GM12878 (cell line): ENCODE measurements around the gene CYP2U1. TPM values are rescaled to one million over a fixed set of nuclear protein-coding genes. Genes with fewer than 3 reads are reported as not detected.
"Not testable (repeated sequence)": the region's sequence is repeated elsewhere in the genome, so short reads cannot be mapped to it uniquely, and the experiment has no call there.

Experiments
- ATAC-seq: fragments of 200-7000 bp; cut with Tn5 transposase; 3 replicates; pipeline ENCODE4 v1.9.1; 2020; ENCODE audit warnings: mild to moderate bottlenecking, moderate library complexity
- BruUV-seq: library from RNA; stranded (reverse); fragments of 400-500 nt; replicated peaks from 2 replicates; lab custom pipeline; 2021; lab: Mats Ljungman, UMichigan
- CTCF ChIA-PET: fragments of 300-600 bp; sonication (Branson Sonifier 250); formaldehyde crosslinking; extraction: SDS; loops from one replicate; lab custom pipeline; 2021; ENCODE audit warnings: inconsistent platforms; lab: Yijun Ruan, JAX
- POLR2A ChIA-PET: fragments of 350-600 bp; formaldehyde crosslinking; extraction: SDS; loops from one replicate; lab custom pipeline; 2021; ENCODE audit warnings: inconsistent platforms; lab: Charles Lee
- RAD21 ChIA-PET: fragments of 300-600 bp; sonication (Branson Sonifier 250); formaldehyde crosslinking; loops from one replicate; lab custom pipeline; 2023; ENCODE audit warnings: antibody characterized with exemption; ENCODE audit not compliant: unreplicated experiment; lab: Charles Lee
- SMC1A ChIA-PET: fragments of 300-600 bp; sonication (Branson Sonifier 250); formaldehyde crosslinking; loops from one replicate; lab custom pipeline; 2023; ENCODE audit not compliant: unreplicated experiment, uncharacterized antibody; lab: Charles Lee
- DNase-seq: peaks from one replicate; pipeline ENCODE4 v3.0.0-alpha.2; 2011; ENCODE audit warnings: low read depth, low spot score
- FAIRE-seq: peaks from 3 replicates; lab custom pipeline; 2011; peaks lifted over from hg19 to GRCh38; lab: Jason Lieb, UNC
- H2AFZ ChIP-seq: 2 replicates; pipeline ENCODE4 v1.6.0; 2011; ENCODE audit warnings: low read depth, low read length, control low read depth; ENCODE audit not compliant: control insufficient read depth
- H3K27ac ChIP-seq: 2 replicates; pipeline ENCODE4 v1.5.1; 2011; ENCODE audit warnings: control low read depth; ENCODE audit not compliant: control insufficient read depth, insufficient read depth
- H3K27me3 ChIP-seq, 2 experiments: replicated peaks in 1 of 2; 2 replicates each; pipeline versions ENCODE4 v1.6.0 to v1.6.1; 2011; ENCODE audit warnings: low read length in 1 of 2; ENCODE audit not compliant: control insufficient read depth in 2 of 2, insufficient read depth in 2 of 2
- H3K36me3 ChIP-seq, 2 experiments: 2 replicates each; pipeline ENCODE4 v1.5.1; 2011; ENCODE audit warnings: low read length in 1 of 2; ENCODE audit not compliant: control insufficient read depth in 2 of 2, insufficient read depth in 2 of 2
- H3K4me1 ChIP-seq: 2 replicates; pipeline ENCODE4 v1.6.1; 2011; ENCODE audit warnings: mild to moderate bottlenecking, low read length, moderate library complexity, mixed read lengths; ENCODE audit not compliant: control insufficient read depth, insufficient read depth
- H3K4me2 ChIP-seq: 2 replicates; pipeline ENCODE4 v1.6.0; 2011; ENCODE audit warnings: control low read depth; ENCODE audit not compliant: control insufficient read depth, insufficient read depth
- H3K4me3 ChIP-seq: fragments of 200-600 bp; sonication (generic); 2 replicates; pipeline ENCODE4 v1.5.1; 2016
- H3K79me2 ChIP-seq: 2 replicates; pipeline ENCODE4 v1.6.0; 2011; ENCODE audit warnings: low read length; ENCODE audit not compliant: control insufficient read depth, insufficient read depth
- H3K9ac ChIP-seq: 2 replicates; pipeline ENCODE4 v1.8.0; 2011; ENCODE audit warnings: low read length, control low read depth, mixed read lengths; ENCODE audit not compliant: control insufficient read depth, insufficient read depth
- H3K9me3 ChIP-seq: replicated peaks from 3 replicates; pipeline ENCODE4 v1.5.1; 2011; ENCODE audit warnings: mild to moderate bottlenecking, low read length; ENCODE audit not compliant: control insufficient read depth, insufficient read depth
- H4K20me1 ChIP-seq: 2 replicates; pipeline ENCODE4 v1.6.0; 2011; ENCODE audit not compliant: control insufficient read depth, insufficient read depth
- BACH1 ChIP-seq: fragments of 450-650 bp; IDR thresholded peaks from 2 replicates; pipeline ENCODE4 v1.6.1; 2017; ENCODE audit warnings: mild to moderate bottlenecking, borderline replicate concordance
- EED ChIP-seq: sonication (generic); IDR thresholded peaks from 2 replicates; pipeline ENCODE4 v1.6.1; 2016; ENCODE audit warnings: antibody characterized with exemption, low read depth
- FOS ChIP-seq: IDR thresholded peaks from 3 replicates; pipeline ENCODE4 v1.6.1; 2011; ENCODE audit warnings: borderline replicate concordance; ENCODE audit not compliant: insufficient read length; ENCODE audit errors: extremely low read depth
- GATAD2B ChIP-seq: fragments of 450-650 bp; conservative IDR thresholded peaks from 2 replicates; pipeline ENCODE4 v1.6.1; 2017; ENCODE audit warnings: low read depth, mild to moderate bottlenecking, moderate library complexity
- HDGF ChIP-seq: fragments of 450-650 bp; IDR thresholded peaks from 2 replicates; pipeline ENCODE4 v1.6.1; 2016; ENCODE audit warnings: antibody characterized with exemption
- IKZF1 ChIP-seq: fragments of 450-650 bp; conservative IDR thresholded peaks from 2 replicates; pipeline ENCODE4 v1.6.1; 2017; ENCODE audit warnings: antibody characterized with exemption, mild to moderate bottlenecking
- RBBP5 ChIP-seq: fragments of 200-600 bp; sonication (generic); conservative IDR thresholded peaks from 2 replicates; pipeline ENCODE4 v1.6.1; 2016
- SMAD1 ChIP-seq: fragments of 450-650 bp; IDR thresholded peaks from 2 replicates; pipeline ENCODE4 v1.6.1; 2018; ENCODE audit warnings: mild to moderate bottlenecking, low read depth; ENCODE audit not compliant: partially characterized antibody
- SMAD5 ChIP-seq: IDR thresholded peaks from 2 replicates; pipeline ENCODE4 v1.6.1; 2016; ENCODE audit warnings: antibody characterized with exemption, low read depth
- SMC3 ChIP-seq: IDR thresholded peaks from 2 replicates; pipeline ENCODE4 v1.6.1; 2011; ENCODE audit warnings: low read length, improper control_type of control experiment, borderline replicate concordance
- STAT3 ChIP-seq: IDR thresholded peaks from 2 replicates; pipeline ENCODE4 v1.6.1; 2011; ENCODE audit warnings: low read depth, low read length, improper control_type of control experiment
- ZBED1 ChIP-seq: IDR thresholded peaks from 2 replicates; pipeline ENCODE4 v1.6.1; 2016; ENCODE audit warnings: borderline replicate concordance
- ZZZ3 ChIP-seq: IDR thresholded peaks from 2 replicates; pipeline ENCODE4 v1.6.1; 2011; ENCODE audit warnings: low read depth; ENCODE audit not compliant: control insufficient read depth, insufficient read length
- WGBS: methylation state at CpG from one replicate; pipeline ENCODE4 v1.1.6; 2016; ENCODE audit warnings: low lambda C conversion rate; ENCODE audit not compliant: insufficient replicate concordance, insufficient coverage; ENCODE audit errors: missing lambda C conversion rate; 5-methylcytosine and 5-hydroxymethylcytosine counted together
- in situ Hi-C: fragments of 300-500 bp; cut with MboI; formaldehyde crosslinking; loops from 9 replicates; pipeline ENCODE4 v1.14.3; 2018; ENCODE audit warnings: mixed read lengths
- intact Hi-C: fragments of 100-400 bp; cut with micrococcal nuclease; formaldehyde crosslinking; loops from one replicate; pipeline ENCODE4 v1.14.2; 2022; ENCODE audit not compliant: unreplicated experiment
- polyA plus RNA-seq, 11 experiments: library from polyadenylated mRNA; depleted of rRNA in 4 of 11; unstranded in 6 of 11; stranded (reverse) in 5 of 11; fragments of >200 nt; fragmentation: Nextera tagmentation in 4 of 11; fragmentation: Illumina TruSeq in 1 of 11; extraction: Ambion mirVana in 4 of 11; extraction: Trizol in 1 of 11; gene quantifications; 1 replicate in 1 of 11; 2 replicates in 10 of 11; pipeline versions ENCODE4 v1.2.1 to v1.2.3, GENCODE V29; 2011 to 2016; ENCODE audit warnings: inconsistent platforms in 2 of 11, missing spikeins in 2 of 11, low read depth in 1 of 11
- total RNA-seq, 4 experiments: library from RNA; depleted of rRNA in 3 of 4; stranded (reverse); fragments of >200 nt in 3 of 4; fragmentation: Illumina TruSeq in 1 of 4; extraction: Trizol in 1 of 4; gene quantifications; 2 replicates each; pipeline versions ENCODE4 v1.2.1 to v1.2.3, GENCODE V29; 2013 to 2021
- TF ChIP-seq, protein P1 (sequence below): IDR thresholded peaks from 2 replicates; pipeline ENCODE4 v1.6.1; 2012; ENCODE audit warnings: low read length, inconsistent platforms
- TF ChIP-seq, protein P2 (sequence below): fragments of 450-650 bp; IDR thresholded peaks from 2 replicates; pipeline ENCODE4 v1.6.1; 2014; ENCODE audit warnings: mild to moderate bottlenecking

CYP2U1 gene
- total and polyA plus RNA-seq, 10 of the 15 experiments (the other 5 are each of a cell fraction or from before 2014, with no cell fraction given), result 0.41 to 3.4 (median 2.9) TPM

GRCh38 chr4:107902715-107903114 lies 28.6 kb upstream of the CYP2U1 start (continued):
- no peak for TF ChIP-seq ZBED1
- 0 out of 2 replicates have a peak, but pooled peaks have one; percentile 13 for TF ChIP-seq IKZF1
- no peak for TF ChIP-seq STAT3
- TF ChIP-seq, protein P1, sequence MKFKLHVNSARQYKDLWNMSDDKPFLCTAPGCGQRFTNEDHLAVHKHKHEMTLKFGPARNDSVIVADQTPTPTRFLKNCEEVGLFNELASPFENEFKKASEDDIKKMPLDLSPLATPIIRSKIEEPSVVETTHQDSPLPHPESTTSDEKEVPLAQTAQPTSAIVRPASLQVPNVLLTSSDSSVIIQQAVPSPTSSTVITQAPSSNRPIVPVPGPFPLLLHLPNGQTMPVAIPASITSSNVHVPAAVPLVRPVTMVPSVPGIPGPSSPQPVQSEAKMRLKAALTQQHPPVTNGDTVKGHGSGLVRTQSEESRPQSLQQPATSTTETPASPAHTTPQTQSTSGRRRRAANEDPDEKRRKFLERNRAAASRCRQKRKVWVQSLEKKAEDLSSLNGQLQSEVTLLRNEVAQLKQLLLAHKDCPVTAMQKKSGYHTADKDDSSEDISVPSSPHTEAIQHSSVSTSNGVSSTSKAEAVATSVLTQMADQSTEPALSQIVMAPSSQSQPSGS, result no peak
- TF ChIP-seq GATAD2B, result no peak
- TF ChIP-seq, protein P2, sequence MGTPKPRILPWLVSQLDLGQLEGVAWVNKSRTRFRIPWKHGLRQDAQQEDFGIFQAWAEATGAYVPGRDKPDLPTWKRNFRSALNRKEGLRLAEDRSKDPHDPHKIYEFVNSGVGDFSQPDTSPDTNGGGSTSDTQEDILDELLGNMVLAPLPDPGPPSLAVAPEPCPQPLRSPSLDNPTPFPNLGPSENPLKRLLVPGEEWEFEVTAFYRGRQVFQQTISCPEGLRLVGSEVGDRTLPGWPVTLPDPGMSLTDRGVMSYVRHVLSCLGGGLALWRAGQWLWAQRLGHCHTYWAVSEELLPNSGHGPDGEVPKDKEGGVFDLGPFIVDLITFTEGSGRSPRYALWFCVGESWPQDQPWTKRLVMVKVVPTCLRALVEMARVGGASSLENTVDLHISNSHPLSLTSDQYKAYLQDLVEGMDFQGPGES, result no peak
- no peak for TF ChIP-seq RBBP5
- no peak for TF ChIP-seq FOS
- no peak for TF ChIP-seq HDGF
- no peak for TF ChIP-seq SMAD1
- no peak for TF ChIP-seq EED
- TF ChIP-seq BACH1, result no peak
- TF ChIP-seq ZZZ3, result no peak
- no peak for TF ChIP-seq SMAD5
- TF ChIP-seq SMC3, result no peak
- TF ChIP-seq, all 136 proteins: peak for 13

DNA sequence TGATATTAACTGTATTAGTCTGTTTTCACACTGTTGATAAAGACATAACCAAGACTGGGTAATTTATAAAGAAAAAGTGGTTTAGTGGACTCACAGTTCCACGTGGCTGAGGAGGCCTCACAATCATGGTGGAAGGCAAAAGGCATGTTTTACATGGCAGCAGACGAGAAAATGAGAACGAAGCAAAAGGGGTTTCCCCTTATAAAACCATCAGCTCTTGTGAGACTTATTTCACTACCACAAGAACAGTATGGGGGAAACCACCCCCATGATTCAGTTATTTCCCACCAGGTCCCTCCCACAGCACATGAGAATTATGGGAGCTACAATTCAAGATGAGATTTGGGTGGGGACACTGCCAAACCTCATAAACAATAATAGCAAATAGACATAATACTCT lies 26.3 kb upstream of the CYP2U1 start:
- H3K27ac ChIP-seq, H3K4me3 ChIP-seq, RAD21 ChIA-PET, in situ Hi-C loops, H3K36me3 ChIP-seq, H4K20me1 ChIP-seq, SMC1A ChIA-PET, ATAC-seq, BruUV-seq, H3K79me2 ChIP-seq, FAIRE-seq, DNase-seq, H3K4me2 ChIP-seq, H3K9ac ChIP-seq, H3K4me1 ChIP-seq, H3K9me3 ChIP-seq, POLR2A ChIA-PET, intact Hi-C loops, H3K27me3 ChIP-seq, H2AFZ ChIP-seq: not testable (repeated sequence)
- WGBS, result 0% methylated on average over 3 of the region's 3 CpGs
- CTCF ChIA-PET, result interaction anchor here (0.7 to 2.3 kb wide), 2 partner anchors 20 to 147 kb away, joined by 3 to 9 read pairs; no protein-coding TSS in a partner anchor
